Stimulated activated CD8-positive, alpha-beta memory T cell treated with anti-CD3 and anti-CD28 coated beads, Interleukin-7, amount 100 ng/mL, for 48 hours (primary cell): ENCODE data around the gene LPCAT2.
A peak's percentile ranks its signal among the peaks of the same experiment; 100 is the strongest.

Experiments
- DNase-seq, 2 donors: peaks; one replicate each; pipeline ENCODE4 v3.0.0-alpha.2; 2020; ENCODE audit warnings: low read depth in 1 of 2; ENCODE audit errors: extremely low read depth in 1 of 2

The LPCAT2 gene, protein sequence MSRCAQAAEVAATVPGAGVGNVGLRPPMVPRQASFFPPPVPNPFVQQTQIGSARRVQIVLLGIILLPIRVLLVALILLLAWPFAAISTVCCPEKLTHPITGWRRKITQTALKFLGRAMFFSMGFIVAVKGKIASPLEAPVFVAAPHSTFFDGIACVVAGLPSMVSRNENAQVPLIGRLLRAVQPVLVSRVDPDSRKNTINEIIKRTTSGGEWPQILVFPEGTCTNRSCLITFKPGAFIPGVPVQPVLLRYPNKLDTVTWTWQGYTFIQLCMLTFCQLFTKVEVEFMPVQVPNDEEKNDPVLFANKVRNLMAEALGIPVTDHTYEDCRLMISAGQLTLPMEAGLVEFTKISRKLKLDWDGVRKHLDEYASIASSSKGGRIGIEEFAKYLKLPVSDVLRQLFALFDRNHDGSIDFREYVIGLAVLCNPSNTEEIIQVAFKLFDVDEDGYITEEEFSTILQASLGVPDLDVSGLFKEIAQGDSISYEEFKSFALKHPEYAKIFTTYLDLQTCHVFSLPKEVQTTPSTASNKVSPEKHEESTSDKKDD

DNA sequence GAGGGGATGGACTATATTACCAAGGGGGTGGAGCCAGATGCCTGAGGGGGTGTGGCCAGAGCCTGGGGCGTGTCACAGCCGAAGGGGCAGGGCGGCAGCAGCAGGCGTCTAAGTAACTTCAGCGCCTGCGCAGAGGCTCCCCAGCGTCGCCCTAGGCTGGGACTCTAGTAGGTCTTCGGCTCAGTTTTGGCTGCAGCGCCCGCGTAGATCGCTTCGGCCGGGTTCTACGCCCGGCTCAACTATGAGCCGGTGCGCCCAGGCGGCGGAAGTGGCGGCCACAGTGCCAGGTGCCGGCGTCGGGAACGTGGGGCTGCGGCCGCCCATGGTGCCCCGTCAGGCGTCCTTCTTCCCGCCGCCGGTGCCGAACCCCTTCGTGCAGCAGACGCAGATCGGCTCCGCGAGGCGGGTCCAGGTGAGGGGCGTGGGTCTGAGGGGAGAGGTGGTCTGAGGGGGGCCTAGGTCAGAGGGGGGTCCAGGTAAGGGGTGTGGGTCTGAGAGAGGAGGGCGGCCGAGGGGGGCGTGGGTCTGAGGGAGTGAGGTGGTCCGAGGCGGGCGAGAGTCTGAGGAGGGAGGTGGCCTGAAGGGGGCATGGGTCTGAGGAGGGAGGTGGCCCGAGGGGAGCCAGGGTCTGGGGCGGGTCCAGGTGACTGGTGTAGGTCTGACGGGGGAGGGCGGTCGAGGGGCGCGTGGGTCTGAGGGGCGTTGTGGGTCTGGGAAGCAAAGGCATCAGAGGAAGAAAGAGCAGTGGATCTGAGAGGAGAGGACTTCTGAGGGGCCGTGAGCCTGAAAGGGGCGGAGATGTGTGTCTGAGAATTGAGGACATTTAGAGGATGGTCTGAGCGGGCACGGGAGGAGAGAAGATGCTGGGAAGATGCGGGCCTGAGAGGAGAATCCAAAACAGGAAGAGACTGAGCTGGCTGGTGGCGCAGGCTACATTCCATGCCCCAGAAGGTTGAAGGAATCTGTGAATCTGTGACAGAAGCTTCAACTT, at the start of gene LPCAT2:
Gene LPCAT2, plus strand, starts transcription at position 132 of the 991 bp plus-strand sequence. Its CDS starts 110 bp downstream, at position 242.
- peak in 1 of 2 donors; percentile 25 for DNase-seq

GRCh38 chr16:55462241-55462640, 46.6 kb upstream of the LPCAT2 start:
- no peak for DNase-seq

DNA sequence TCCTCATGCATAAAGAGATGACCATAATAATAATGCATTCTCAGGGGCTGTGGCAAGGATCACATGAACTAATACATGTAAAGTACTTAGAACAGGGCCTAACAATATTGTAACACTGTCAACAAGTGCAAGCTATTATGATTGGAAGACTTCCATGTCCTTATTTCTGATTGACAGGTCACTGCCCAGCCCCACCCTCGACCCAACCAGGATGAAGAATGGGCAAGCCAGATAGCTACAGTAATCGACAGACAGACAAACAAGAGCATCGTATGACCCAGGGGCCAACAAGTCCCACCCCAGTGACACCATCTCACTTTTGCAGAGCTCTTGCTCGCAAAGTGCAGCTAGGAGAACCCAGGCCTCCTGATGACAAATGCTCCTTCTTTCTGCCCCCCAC, 44.5 kb upstream of the LPCAT2 start:
- DNase-seq: no peak

GRCh38 chr16:55465077-55465896, 43.6 kb upstream of the LPCAT2 start:
- DNase-seq: peak; percentile 48 to 70

DNA sequence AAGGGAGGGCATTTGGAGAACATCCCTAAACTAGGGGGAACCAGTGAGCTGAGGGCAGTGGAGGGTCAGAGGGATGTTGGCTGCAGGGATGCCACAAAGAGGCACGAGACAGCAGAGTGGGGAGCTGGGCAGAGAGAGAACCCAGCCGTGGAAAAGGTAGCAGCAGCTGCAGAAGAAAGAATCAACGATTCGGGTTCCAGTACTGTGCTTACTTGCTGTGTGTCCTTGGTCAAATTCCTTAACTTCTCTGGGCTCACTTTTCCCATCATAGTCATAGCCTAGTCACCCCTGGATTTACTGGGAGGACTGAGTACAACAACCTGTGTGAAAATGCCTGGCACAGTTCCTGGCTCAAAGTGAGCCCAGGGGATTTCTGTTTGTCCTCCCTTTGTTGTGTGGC, 42.7 kb upstream of the LPCAT2 start:
- DNase-seq: no peak

DNA sequence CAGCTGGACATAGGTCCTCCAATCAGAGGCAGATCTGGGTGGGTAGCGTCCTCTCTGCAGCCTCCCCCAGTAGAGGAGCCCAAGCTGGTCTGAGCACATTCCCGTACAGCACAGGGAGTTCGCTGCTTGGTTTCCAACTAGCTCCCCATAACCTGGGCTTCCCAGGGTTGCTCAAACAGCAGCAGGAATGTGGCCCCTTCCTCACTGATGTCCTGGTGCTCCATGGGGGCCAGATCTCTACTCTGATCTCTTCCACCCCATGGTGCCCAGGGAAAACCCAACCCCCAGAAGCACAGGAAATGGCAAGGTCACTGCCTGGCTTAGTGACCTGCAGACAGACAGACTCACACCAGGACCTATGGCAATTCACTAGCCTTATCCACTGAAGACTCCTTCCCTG, 41.0 kb upstream of the LPCAT2 start:
- no peak for DNase-seq

DNA sequence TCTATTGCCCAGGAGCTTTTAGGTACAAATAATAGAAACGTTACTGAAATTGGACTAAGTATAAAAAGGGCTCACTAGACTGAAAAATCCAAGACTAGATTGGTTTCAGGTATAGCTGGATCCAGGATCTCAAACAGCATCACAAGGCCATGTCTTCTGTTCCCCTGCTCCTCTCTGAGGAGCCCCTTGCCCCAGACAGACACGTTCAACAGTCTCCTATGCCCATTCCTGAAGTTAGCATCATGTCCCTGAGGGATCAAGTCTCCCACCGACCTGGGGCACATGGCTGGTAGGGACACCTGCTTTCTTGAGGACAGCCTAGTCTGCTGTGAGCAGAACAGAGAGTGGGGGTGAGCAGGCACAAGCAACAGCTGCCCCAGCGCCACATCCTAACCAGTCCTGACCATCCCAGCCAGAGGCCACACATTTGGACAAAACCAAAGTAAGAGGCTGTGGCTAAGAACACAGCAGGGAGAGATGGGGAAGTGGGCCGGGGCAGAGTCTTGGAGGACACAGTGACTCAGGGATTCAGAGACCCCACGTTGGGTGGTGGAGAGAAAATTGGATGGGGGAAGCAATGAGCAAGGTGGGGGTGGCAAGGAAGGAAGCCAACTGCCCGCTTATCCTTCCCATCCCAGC, 40.4 kb upstream of the LPCAT2 start:
- DNase-seq: no peak

DNA sequence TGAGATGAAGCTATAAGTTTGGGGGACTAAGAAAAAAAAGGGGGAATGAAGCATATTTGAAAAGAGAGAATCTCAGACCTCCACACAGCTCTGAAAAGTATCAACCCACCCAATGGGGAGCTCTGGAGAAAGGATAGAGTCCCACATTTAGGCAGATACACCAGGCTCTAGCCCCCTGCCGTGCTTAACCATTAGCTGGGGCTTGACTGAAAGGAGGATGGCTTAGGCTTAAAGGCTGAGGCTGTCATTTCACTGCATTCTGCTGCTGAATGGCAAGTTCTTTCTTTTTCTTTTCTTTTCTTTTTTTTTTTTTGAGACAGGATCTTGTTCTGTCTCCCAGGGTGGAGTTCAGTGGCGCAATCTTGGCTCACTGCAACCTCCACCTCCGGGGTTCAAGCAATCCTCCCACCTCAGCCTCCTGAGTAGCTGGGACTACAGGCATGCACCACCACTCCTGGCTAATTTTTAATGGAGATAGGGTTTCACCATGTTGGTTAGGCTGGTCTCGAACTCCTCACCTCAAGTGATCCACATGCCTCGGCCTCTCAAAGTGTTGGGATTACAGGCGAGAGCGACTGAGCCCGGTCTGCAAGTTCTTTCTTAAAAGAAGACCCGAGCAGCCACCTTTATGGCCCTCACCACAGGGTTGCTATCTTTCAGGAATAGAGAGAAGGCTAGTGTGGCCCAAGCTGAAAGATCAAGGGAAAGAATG, 38.9 kb upstream of the LPCAT2 start:
- no peak for DNase-seq

- DNase-seq: no peak
Observed at GRCh38 chr16:55470533-55471371, 38.1 kb upstream of the LPCAT2 start.

- peak in 1 of 2 donors; percentile 16 for DNase-seq
Observed at GRCh38 chr16:55471448-55472097, 37.3 kb upstream of the LPCAT2 start.

DNA sequence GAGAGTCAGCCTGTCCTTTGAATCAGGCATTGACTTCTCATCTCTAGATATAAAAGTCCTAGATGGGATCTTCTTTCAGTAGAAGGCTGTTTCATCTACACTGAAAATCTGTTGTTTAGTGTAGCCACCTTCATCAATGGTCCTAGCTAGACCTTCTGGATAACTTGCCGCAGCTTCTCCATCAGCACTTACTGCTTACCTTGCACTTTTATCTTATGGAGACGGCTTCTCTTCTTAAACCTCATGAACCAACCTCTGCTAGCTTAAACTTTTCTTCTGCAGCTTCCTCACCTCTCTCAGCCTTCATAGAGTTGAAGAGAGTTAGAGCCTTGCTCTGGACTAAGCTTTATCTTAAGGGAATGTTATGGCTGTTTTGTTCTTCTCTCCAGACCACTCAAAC, 35.3 kb upstream of the LPCAT2 start:
- DNase-seq: no peak

DNA sequence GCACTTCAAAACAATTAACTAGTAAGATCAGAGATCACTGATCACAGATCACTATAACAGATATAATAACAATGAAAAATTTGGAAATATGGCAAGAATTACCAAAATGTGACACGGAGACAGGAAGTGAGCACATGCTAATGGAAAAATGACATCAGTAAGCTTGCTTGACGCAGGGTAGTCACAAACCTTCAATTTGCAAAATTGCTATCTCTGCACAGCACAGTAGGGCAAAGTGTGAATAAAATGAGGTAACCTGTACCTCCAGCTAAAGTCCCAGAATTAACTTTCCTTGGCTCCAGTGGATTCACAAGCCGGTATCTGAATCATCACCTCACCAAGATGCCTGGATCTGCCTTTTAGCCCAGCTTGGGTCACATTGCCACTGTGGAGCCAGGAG, 34.1 kb upstream of the LPCAT2 start:
- no peak for DNase-seq

DNA sequence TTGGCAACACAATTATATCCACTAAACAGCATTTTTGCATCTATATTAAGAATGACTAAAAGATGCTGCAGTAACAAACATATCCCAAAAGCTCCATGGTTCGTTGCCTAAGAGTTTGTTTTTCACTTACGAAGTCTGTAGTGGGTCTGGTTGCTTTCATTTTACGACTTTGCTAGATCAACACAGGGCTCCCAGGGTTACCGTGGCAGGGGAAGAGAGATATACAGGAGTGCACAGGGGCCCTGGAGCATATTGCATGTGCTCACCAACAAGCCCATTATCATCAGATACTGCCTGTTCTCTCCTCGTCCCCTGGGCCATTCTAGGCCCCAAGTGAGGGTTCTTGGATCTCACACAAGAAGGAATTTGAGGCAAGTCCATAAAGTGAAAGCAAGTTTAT, 33.0 kb upstream of the LPCAT2 start:
- DNase-seq: no peak

- no peak for DNase-seq
Observed at GRCh38 chr16:55476625-55477533, 32.0 kb upstream of the LPCAT2 start.

- no peak for DNase-seq
Observed at GRCh38 chr16:55477736-55478135, 31.1 kb upstream of the LPCAT2 start.

DNA sequence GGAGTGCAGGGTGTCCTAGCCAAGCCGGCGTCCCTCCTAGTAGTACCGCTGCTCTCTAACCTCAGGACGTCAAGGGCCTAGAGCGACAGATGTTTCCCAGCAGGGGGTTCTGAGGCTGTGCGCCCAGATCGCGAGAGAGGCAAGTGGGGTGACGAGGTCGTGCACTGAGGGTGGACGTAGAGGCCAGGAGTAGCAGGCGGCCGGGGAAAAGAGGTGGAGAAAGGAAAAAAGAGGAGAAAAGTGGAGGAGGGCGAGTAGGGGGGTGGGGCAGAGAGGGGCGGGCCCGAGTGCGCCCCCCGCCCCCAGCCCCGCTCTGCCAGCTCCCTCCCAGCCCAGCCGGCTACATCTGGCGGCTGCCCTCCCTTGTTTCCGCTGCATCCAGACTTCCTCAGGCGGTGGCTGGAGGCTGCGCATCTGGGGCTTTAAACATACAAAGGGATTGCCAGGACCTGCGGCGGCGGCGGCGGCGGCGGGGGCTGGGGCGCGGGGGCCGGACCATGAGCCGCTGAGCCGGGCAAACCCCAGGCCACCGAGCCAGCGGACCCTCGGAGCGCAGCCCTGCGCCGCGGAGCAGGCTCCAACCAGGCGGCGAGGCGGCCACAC, 29.9 kb upstream of the LPCAT2 start, which contains the start of gene MMP2:
Gene MMP2, plus strand, starts transcription at position 372 of the 603 bp plus-strand sequence. CDS start 282 bp downstream, outside the sequence.
- DNase-seq: no peak
